ENCODE results near the gene TMSB10.

Gene TMSB10

DNA sequence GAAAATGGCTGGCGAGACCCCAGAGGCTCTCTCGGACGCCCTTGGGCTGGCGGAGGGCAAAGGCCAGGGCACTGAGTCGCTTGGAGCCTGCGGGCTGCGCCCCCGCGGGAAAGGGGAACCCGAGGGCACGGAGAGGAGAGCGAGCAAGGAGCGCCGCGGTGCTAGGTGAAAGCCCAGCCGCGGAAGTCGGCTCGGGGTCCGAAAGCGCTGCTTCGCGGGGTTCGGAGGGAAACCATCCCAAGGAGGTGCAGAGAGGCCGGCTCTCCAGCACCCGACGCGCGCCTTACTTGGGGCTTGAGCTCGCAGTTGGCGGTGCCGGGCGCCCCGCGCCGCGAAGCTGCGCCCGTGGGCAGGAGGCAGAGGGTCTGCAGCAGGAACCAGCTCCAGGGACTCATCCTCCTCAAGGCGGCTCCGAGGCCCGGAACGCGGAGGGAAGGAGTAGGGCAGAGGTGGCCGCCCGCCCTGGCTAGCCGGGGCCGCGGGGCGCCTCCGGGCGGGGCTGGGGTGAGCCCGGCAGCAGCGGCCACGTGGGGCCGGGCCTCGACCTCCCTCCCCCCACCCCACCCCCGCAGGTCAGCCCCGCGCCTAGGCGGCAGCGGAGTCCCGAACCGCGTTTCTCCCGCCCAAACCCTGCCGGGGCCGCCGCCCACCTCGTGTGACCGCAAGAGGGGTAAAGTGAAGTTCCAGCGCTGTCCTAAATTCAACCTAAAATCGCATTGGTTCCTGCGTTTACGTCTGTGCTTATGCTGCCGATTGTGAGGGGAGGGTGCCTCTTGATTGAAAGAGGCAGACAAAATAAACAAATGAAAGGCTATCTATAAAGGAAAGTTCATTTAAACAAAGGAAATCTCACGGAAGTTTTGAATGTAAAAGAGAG, 24.6 kb upstream of the TMSB10 start, which contains the start of gene TRABD2A:
TRABD2A (minus strand) TSS at position 440 of the 877 bp plus-strand sequence; CDS start at position 395, 45 bp downstream.
- DNase-seq, result peak; percentile 77

DNA sequence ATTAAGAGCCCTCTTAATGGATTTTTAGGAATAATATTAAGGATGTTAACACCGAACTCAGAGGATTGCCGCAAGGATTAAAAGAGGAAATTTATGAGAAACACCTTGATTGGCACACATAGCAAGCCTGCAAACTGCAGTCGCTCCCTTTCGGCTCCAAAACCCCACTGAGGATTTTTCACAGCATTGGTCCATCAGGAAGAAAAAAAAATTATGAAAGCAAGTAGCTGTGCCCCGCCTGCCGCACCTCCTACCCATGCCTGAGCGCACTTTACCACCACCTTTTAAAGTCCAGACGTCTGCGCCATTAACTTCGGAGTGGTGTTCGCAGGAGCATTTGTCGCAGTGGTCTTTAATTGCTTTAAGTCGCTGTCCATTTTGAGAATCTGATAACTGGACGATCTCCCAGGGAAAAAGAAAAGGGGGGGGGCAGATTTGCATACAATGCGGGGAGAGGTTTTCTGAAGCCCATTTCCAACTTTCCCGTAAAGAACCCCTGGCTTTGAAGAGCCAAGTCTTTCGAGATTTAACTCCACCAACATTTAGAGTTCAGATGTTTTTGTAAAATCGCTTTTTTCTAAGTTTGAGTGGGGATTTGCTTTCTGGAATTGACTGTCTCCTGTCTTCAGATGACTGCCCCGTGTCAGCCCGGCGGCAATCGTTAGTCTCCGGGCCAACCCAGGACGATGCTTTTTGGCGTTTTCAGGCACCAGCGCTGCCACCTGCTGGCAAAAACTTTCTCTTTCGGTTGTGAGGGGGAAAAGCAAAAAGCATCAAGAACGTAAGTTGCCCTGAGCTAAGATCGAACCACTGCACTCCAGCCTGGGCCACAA, 23.7 kb upstream of the TMSB10 start:
- peak; percentile 90 for DNase-seq

DNA sequence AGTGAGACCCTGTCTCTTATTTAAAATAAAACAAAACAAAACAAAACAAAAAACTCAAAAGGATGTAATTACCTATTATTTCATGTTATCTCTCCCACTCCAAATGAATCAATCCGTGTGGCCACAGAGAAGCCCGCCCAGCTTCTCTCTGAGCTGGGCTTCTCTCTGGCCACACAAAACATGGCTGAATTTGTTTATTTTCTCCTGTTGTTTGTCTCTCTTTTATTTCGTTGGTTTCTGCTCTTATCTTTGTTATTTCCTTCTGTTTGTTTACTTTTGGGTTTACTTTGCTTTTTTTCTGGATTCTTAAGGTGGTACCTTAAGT, 23.1 kb upstream of the TMSB10 start:
- no peak for DNase-seq

DNA sequence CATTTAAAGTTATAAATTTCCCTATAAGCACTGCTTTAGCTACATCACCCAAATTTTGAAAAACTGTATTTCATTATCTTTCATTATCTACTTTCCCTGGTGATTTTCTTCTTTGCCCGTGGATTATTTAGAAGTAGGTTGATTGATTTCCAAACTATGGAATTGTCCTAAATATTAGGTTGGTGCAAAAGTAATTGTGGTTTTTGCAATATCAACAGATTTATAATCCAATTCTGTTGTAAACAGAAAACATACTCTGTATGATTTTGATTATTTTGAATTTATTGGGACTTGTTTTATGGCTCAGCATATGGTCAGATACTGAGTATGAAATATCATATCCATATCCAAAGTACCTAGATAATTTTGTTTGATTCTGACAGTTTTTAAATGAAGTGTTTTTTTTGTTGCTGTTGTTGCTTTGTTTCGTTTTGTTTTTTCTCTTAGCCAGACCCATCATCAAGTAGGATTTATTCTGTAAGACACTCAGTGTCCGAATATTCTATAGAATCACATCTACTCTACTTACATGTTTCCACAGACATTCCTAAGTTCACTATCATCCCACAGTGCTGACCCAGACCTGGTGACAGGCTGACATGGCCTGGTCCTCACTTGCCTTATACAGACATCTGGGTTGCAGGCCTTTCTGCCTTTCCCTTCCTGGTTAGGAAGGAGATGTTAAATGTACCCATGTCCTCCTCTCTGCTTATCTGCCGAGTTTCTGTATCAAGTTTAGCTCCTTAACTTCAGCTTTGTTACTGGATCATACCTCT, 22.5 kb upstream of the TMSB10 start:
- no peak for DNase-seq

DNA sequence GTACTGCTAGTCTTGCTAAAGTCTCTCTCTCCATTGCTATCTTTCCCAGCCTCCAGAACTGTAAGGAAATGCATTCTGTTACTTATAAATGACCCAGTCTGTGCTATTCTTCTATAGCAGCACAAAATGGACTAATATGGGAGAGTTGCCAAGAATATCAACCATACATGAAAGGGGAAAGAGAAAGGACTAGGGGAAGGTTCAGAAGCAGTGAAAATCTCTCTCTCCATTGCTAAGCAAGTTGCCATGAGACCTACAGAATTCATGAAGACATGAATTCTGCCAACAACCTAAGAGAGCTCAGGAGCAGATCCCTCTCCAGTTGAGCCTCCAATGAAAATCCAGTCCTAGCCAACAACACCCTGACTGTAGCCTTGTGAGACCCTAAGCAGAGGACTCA, 21.0 kb upstream of the TMSB10 start:
- DNase-seq, result no peak

DNA sequence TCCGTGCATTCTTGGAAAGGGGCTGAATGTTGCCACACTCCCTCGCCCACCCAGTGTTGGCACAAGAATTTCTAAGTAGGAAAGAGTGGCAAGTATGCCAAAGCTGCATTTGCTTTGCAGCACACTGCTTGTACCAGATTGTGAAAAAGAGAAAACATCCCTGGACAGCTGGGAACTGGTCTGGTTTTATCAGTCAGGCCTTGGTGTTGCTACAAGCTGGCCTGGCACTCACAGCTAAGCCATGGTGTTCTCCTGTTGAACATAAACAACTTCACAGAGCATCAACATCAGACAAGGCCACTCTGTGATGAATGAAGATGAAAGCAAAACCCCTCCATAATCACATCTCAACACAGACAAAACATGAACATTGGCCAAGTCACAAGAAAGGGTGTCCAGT, 20.3 kb upstream of the TMSB10 start:
- no peak for DNase-seq

DNA sequence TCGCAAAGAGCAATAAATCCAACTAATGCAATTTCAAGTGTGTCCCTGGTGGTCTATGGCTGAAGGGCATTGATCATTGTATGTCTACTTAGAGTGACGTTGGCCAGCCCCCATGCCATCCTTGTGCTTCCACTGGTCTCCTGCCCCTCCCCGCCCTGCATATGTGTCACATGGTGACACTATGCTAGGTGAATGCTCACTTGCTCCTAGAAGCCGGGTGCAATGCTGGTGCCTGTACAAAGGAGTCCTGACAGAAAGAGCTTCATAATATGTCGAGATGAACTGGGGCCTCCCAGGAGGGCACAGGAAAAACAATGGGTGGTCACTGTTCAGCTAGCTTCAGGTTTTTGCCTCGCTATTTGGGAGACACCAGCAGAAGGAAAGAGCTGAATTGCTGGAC, 18.7 kb upstream of the TMSB10 start:
- no peak for DNase-seq

DNA sequence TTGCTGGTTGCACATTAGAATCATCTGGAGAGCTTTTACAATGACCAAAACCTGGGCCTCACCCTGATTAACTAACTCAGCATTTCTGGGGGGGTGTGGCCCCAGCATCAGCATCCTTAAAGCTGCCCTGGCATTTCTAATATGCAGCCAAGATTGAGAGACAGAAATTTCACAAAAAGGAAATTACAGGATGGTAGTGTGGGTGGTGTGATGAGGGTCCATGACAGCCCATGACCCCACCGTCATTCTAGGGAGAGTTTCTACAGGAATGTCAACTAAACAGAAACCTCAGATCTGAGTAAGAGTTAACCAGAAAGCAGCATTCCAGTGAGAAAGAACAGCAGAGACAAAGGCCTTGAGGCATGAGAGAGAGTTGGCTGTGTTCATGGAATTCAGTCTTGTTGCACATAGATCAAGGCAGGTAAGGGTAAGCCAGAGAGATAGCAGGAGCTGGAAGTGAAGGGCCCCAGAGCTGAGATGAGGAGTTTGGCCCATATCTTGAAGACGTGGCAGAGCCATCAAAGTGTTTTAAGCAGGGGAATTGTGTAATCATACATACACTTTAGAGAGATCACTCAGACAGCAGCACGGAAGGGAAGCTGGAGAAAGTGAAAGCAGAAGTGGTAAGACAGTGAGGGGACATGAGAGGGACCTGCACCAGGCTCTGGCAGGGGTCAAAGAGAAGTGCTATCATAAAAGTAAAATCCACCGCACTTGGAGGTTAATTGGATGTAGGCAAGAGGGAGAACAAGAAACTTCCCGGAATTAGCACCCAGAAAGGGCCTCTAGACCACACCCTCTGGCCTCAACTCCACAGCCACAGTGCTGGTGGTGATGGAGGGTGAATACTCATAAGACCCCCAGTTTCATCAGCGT, 16.8 kb upstream of the TMSB10 start:
- peak; percentile 64 for DNase-seq

DNA sequence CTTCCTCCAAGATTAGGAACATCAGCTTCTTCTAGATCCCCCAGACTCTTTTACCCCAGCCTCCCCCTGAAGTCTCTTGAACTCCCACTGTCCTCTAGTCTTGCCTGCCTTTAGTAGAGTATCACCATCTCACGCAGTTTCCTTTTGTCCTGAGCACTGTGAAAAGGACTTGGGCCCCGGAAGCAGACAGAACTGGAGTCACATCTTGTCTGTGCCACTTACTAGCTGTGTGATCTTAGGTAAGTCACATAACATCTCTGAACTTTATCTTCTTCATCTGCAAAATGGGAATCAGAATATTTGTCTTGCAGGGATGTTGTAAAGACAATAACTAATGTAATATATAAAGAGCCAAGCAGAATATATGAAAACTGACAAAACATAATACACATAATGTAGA, 16.1 kb upstream of the TMSB10 start:
- no peak for DNase-seq

DNA sequence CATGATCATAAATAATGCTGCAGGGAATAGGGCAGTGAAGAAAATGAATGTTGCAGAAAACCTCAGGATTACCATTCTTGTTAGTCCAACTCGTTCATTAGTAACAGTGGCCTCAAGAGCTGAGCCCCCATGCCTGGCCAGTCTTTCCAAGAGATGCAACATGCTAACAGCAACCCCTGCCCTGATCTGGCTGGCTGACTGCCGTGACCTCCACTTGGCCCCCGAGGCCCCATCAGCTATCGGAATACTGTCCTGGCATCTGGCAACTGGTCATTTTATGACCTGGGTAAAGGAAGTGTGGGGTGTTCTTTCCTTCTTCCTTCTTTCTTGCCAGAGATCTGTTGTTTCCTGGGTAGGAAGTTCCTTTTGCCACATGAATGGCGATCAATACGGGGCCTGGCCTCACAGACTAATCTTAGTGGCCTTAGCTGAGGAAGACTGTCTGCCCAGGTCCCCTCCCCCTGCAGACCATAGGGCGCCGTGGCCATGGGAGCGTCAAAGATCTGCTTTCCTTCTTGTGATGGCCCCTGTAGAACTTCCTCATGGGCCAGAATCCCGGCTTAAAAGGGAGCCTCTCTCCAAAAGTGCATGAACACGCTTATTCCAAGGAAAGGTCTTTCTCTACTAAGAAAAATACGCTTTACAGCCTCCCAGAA, 14.0 kb upstream of the TMSB10 start:
- DNase-seq, result no peak

DNA sequence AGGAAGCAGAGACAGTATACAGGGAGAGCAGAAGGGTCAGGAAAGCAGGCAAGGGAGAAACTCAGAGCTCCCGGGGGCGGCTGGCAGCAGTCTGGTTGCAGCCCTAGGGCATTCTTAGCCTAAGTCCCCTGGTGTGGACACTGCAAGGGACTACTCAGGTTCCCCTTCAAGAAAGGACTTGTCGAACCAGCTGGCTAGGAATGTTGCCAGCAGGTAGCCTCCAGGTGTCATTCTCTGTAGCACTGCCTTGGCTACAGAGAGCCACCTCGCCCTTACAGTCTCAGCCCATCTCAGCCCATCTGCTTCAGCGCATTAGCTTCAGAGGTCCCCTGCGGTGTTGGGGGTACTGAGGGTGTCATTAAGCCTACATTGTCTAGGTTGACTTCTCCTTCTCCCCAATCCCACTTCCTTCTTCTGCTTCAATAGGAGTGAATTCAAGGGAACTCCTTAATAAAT, 11.3 kb upstream of the TMSB10 start:
- peak; percentile 33 for DNase-seq

DNA sequence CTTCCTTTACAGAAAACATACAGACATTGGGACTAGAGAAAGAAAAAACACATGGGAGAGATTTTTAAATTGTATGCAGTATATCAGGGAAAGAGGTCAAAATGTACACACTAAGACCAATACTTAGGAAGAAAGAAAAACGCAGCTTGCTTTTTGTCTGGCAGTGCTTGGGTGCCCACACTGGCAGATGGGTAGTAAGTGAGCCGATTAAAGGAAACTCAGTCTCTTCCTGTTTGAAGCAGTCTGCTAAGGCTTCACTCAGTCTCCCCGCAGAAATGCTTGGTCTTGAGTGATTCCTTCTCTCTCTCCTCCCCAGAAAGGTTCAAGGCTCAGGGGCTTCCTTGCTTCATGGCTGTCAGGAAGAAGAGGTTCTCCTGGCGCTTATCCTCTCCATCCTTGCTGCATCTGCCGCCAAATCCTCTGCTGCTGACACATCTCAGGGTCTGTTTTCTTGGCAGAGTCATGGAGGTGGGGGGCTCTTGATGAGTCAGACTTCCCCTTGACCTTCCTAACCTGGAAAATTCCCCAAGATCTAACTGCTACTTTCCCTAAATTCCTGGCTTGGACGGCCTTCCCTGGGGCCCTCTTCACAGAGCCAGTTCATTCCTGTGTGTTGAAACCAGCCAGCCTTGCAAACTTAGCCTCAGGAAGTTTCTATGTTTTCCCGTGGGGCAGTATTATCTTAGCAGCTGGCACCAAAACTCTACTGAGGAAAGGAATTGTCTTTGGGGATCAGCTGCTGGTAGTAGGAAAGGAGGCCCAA, 10.5 kb upstream of the TMSB10 start:
- DNase-seq, result peak; percentile 31

DNA sequence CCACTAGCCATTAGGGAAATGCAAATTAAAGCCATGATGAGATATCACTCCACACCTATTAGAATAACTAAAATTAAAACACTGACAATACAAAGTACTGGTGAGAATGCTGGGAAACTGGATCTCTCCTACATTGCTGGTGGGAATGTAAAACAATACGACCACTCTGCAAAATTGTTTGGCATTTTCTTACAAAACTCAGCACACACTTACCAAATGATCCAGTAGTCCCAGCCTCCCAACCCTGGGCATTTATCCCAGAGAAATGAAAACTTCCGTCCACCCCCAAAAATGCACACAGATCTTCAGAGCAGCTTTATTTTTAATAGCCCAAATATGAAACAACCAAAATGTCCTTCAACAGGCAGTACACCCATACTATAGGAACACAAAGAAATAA, 8.9 kb upstream of the TMSB10 start:
- no peak for DNase-seq

DNA sequence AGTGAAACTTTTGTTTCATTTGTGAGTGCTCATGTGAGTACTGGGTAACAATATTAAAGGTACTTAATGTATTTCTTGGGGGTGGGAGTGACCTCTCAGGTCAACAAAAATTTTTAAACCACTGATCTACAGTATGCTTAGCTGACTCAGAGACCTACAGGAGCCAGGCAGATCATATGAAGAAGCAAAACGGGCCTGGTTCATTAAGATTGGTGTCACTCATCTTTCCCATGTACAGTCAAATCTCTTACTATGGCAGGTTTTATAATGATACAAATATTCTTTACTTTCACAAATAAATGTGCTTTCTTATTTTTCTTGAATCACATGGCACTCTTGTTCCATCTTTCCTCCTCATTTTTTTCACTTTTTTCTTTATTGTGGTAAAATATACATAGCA, 7.7 kb upstream of the TMSB10 start:
- peak; percentile 16 for DNase-seq

DNA sequence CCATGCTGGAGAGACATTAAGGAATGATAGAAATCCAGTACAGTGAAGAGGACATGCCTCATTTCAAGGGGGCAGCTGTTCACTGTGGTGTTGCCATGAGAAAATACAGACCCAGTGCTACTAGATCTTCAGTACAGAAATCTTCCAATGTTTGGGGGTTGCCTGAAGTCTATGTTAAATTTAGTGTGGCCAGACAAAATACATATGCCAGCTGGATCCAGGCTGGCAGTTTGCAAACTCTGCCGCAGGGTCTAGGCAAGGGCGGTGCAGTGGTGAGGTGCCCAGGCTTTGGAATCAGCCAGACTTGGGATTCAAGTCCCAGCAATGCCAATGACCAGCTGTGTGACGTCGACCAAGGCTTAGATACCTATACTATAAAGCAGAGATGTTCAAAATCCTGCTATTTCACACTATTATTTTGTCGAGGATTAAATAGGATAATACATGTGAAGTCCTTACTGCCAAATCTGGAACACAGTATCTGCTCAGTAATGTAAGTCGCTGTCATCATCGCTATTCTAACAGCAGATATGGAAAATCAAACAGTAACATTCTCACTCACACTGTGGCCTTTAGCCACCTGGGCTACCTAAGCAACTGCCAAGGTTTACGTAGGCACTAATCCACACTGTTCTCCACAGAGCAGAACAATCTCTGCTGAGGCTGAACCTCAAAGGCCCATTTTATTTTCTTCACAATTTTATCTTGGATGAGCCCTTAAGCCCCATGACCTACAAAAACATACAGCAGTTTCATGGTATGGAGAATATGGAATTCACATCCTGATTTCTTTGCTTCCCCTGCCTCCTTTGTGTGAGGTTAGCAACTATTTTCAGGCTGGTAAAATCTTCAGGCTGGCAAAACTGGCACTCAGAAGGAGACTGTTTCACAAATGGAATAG, 5.9 kb upstream of the TMSB10 start:
- DNase-seq, result peak; percentile 20

DNA sequence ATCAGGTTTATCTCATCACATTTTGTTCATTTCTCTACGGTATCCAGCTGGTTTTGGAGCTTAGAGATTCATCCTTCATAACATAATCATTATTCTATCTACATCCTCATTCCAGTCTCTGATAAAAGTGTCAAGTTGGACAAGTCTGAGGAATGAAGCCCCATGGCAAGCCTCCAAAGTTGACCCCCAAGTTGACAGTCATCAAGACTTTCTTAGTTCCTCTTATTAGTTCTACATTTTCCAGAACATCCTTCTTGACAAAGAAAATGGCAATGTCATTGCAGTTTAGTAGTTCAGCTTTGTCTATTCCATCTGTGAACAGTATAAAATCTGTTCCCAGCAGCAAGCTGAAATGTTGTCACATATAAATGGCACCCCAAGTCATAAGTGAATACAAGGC, 4.5 kb upstream of the TMSB10 start:
- DNase-seq, result peak; percentile 11

DNA sequence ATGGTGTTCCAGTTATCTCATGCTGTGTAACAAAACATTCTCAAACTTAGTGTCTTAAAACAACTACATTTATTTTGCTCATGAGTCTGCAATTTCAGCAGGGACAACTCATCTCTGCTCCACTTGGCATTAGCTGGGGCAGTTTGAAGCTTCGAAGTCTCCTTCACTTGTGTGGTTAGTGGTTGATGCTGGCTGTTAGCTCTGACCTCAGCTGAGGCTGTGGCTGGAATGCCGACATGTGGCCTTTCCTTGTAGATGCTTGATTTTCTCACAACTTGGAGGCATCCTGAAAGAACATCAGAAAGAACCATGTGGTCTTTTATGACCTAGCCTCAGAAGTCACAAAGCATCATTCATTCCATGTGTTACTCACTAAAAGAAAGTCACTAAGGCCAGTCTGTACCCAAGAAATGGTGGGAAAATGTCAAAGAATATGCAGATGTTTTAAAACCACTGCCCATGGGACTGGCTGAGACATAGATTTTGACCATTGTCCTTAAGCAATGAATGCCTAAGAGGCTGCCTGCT, 3.8 kb upstream of the TMSB10 start:
- DNase-seq, result peak; percentile 22

DNA sequence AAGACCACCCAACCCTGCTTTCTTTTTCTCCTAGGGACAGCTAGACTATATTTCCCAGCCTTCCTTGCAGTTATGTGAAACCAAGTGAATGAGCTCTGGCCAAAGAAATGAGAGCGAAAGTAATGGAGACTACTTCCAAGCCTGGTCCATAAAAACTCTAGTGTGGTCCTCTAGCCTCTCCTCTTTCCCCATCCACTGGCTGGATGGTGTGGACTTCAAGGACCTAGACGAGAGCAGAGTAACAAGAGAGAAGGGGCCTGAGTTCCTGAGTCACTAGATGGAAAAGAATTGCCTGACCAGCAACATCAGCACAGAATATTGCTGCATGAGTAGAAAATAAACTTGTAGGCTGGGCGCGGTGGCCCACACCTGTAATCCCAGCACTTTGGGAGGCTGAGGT, 2.9 kb upstream of the TMSB10 start:
- no peak for DNase-seq

DNA sequence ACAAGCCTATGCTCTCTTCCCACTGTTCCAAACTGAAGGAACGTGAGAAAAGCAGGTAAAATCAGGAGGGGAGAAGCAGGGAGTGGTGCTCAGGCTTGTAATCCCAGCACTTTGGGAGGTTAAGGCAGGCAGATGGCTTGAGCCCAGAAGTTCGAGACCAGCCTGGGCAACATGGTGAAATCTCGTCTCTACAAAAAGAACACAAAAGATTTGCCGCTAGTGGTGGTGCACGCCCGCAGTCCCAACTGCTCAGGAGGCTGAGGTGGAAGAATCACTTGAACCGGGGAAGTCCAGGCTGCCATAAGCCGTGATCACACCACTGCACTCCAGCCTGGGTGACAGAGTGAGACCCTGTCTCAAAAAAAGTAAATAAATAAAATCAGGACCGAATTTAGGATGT, 1.3 kb upstream of the TMSB10 start:
- DNase-seq, result no peak

Data from stimulated activated CD8-positive, alpha-beta memory T cell treated with anti-CD3 and anti-CD28 coated beads, Interleukin-4, amount 100 ng/mL, for 48 hours (primary cell).